Measurements from ENCODE around the gene SPG7. TPM values are rescaled to one million over a fixed set of nuclear protein-coding genes. Genes with fewer than 3 reads are reported as not detected.

Gene SPG7
- total RNA-seq, 1 donor from 2014 or later: 152 TPM

- no peak for DNase-seq (ENCODE audit: low read depth)
These were observed 22.4 kb upstream of the SPG7 start for GRCh38 chr16:89485701-89486246.

- DNase-seq (ENCODE audit: low read depth): peak; percentile 91
These were observed 18.9 kb upstream of the SPG7 start for GRCh38 chr16:89489040-89489897.

- no peak for DNase-seq (ENCODE audit: low read depth)
These were observed 18.2 kb upstream of the SPG7 start for GRCh38 chr16:89489898-89490438.

- DNase-seq (ENCODE audit: low read depth): peak; percentile 99
These were observed 17.6 kb upstream of the SPG7 start, which contains the start of gene ANKRD11 for GRCh38 chr16:89490439-89491237. Gene ANKRD11 (minus strand): TSS chr16:89490561. CDS start chr16:89317019, 173,542 bp downstream.

- DNase-seq (ENCODE audit: low read depth): no peak
These were observed 16.8 kb upstream of the SPG7 start for GRCh38 chr16:89491238-89491869.

GRCh38 chr16:89491974-89492687 is 16.1 kb upstream of the SPG7 start:
- DNase-seq (ENCODE audit: low read depth): no peak

- DNase-seq (ENCODE audit: low read depth): no peak
These were observed 14.4 kb upstream of the SPG7 start for GRCh38 chr16:89493776-89494175.

GRCh38 chr16:89495121-89495520 is 13.1 kb upstream of the SPG7 start:
- DNase-seq (ENCODE audit: low read depth): peak; percentile 70

GRCh38 chr16:89498839-89499238 is 9.4 kb upstream of the SPG7 start:
- DNase-seq (ENCODE audit: low read depth): no peak

GRCh38 chr16:89499767-89500166 is 8.4 kb upstream of the SPG7 start:
- no peak for DNase-seq (ENCODE audit: low read depth)

GRCh38 chr16:89502081-89502843 is 5.9 kb upstream of the SPG7 start:
- peak; percentile 84 for DNase-seq (ENCODE audit: low read depth)

- DNase-seq (ENCODE audit: low read depth): no peak
These were observed 4.1 kb upstream of the SPG7 start for GRCh38 chr16:89504091-89504490.

- DNase-seq (ENCODE audit: low read depth): peak; percentile 93
These were observed 2.7 kb upstream of the SPG7 start for GRCh38 chr16:89505204-89506112.

GRCh38 chr16:89506113-89506504 is 2.1 kb upstream of the SPG7 start:
- no peak for DNase-seq (ENCODE audit: low read depth)

- no peak for DNase-seq (ENCODE audit: low read depth)
These were observed 1.4 kb upstream of the SPG7 start for GRCh38 chr16:89506791-89507191.

GRCh38 chr16:89507214-89507833 is 879 bp upstream of the SPG7 start:
- DNase-seq (ENCODE audit: low read depth): no peak

- DNase-seq (ENCODE audit: low read depth): no peak
These were observed 2.3 kb downstream of the SPG7 start for GRCh38 chr16:89510526-89510925.

- no peak for DNase-seq (ENCODE audit: low read depth)
These were observed 3.2 kb downstream of the SPG7 start for GRCh38 chr16:89511374-89511773.

- no peak for DNase-seq (ENCODE audit: low read depth)
These were observed 4.2 kb downstream of the SPG7 start for GRCh38 chr16:89512453-89512852.
